SK-N-SH (cell line): Measurements from ENCODE around the gene ATP6V0E2.

Source experiments
- CHD2 ChIP-seq: fragments of 150-350 bp; IDR thresholded peaks from 2 replicates; pipeline ENCODE4 v1.6.1; 2018; ENCODE audit warnings: low read length; ENCODE audit not compliant: partially characterized antibody
- EZH2phosphoT487 ChIP-seq: fragments of 200-600 bp; sonication (generic); IDR thresholded peaks from 2 replicates; pipeline ENCODE4 v1.6.1; 2017; ENCODE audit warnings: low read depth, mixed run types, mild to moderate bottlenecking, antibody characterized with exemption, moderate library complexity, borderline replicate concordance
- FOSL2 ChIP-seq: IDR thresholded peaks from 2 replicates; pipeline ENCODE4 v1.4.0; 2012; ENCODE audit warnings: low read depth, mild to moderate bottlenecking, moderate library complexity, borderline replicate concordance
- FOXM1 ChIP-seq: IDR thresholded peaks from 2 replicates; pipeline ENCODE4 v1.4.0; 2012; ENCODE audit warnings: low read depth, mild to moderate bottlenecking
- GATA2 ChIP-seq: sonication (generic); formaldehyde crosslinking; IDR thresholded peaks from 2 replicates; pipeline ENCODE4 v1.5.0; 2020; ENCODE audit warnings: mild to moderate bottlenecking, missing genetic modification reagents
- POLR2AphosphoS5 ChIP-seq: IDR thresholded peaks from 2 replicates; pipeline ENCODE4 v1.6.1; 2012; ENCODE audit warnings: low read depth, low read length
- RAD21 ChIP-seq: IDR thresholded peaks from 2 replicates; pipeline ENCODE4 v1.6.1; 2012; ENCODE audit warnings: mild to moderate bottlenecking, low read length
- SMC3 ChIP-seq: IDR thresholded peaks from 2 replicates; pipeline ENCODE4 v1.6.1; 2012; ENCODE audit warnings: low read depth, low read length, improper control_type of control experiment
- TAF1 ChIP-seq: IDR thresholded peaks from 2 replicates; pipeline ENCODE4 v1.6.1; 2012; ENCODE audit warnings: low read depth, mild to moderate bottlenecking, low read length, moderate library complexity, borderline replicate concordance
- TF ChIP-seq, protein P1 (sequence below): fragments of 200-600 bp; sonication (generic); IDR thresholded peaks from 2 replicates; pipeline ENCODE4 v1.6.1; 2017; ENCODE audit warnings: antibody characterized with exemption, mild to moderate bottlenecking, moderate library complexity
- TF ChIP-seq, protein P2 (sequence below): IDR thresholded peaks from 2 replicates; pipeline ENCODE4 v1.4.0; 2012; ENCODE audit warnings: low read depth
- TF ChIP-seq, protein P3 (sequence below): IDR thresholded peaks from 2 replicates; pipeline ENCODE4 v1.6.1; 2012; ENCODE audit warnings: mild to moderate bottlenecking, low read depth, low read length, moderate library complexity

DNA sequence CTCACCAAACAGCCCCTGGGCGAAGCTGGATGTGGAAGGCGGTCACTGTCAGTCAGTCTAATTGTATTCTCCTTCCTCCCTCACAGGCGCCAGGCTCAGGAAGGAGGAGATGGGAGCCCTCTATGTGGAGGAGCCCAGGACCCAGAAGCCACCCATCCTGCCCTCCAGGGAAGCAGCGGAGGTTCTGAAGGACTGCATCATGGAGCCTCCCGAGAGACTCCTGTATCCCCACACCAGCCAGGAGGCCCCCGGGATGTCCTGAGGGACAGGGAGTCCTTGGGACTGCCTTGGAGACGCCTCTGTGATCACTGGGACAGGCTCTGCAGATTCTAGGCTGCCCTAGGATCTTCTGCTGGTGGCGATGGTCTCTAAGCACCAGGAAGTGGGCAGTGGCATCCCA, 9.7 kb upstream of the ATP6V0E2 start:
- TF ChIP-seq, protein P1, sequence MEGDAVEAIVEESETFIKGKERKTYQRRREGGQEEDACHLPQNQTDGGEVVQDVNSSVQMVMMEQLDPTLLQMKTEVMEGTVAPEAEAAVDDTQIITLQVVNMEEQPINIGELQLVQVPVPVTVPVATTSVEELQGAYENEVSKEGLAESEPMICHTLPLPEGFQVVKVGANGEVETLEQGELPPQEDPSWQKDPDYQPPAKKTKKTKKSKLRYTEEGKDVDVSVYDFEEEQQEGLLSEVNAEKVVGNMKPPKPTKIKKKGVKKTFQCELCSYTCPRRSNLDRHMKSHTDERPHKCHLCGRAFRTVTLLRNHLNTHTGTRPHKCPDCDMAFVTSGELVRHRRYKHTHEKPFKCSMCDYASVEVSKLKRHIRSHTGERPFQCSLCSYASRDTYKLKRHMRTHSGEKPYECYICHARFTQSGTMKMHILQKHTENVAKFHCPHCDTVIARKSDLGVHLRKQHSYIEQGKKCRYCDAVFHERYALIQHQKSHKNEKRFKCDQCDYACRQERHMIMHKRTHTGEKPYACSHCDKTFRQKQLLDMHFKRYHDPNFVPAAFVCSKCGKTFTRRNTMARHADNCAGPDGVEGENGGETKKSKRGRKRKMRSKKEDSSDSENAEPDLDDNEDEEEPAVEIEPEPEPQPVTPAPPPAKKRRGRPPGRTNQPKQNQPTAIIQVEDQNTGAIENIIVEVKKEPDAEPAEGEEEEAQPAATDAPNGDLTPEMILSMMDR = no peak
- TF ChIP-seq FOSL2 (no peak), FOXM1 (no peak), RAD21 (no peak), GATA2 (no peak), CHD2 (no peak), EZH2phosphoT487 (no peak), TAF1 (no peak), POLR2AphosphoS5 (no peak), SMC3 (no peak)
- TF ChIP-seq, protein P2, sequence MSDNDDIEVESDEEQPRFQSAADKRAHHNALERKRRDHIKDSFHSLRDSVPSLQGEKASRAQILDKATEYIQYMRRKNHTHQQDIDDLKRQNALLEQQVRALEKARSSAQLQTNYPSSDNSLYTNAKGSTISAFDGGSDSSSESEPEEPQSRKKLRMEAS = no peak
- TF ChIP-seq, protein P3, sequence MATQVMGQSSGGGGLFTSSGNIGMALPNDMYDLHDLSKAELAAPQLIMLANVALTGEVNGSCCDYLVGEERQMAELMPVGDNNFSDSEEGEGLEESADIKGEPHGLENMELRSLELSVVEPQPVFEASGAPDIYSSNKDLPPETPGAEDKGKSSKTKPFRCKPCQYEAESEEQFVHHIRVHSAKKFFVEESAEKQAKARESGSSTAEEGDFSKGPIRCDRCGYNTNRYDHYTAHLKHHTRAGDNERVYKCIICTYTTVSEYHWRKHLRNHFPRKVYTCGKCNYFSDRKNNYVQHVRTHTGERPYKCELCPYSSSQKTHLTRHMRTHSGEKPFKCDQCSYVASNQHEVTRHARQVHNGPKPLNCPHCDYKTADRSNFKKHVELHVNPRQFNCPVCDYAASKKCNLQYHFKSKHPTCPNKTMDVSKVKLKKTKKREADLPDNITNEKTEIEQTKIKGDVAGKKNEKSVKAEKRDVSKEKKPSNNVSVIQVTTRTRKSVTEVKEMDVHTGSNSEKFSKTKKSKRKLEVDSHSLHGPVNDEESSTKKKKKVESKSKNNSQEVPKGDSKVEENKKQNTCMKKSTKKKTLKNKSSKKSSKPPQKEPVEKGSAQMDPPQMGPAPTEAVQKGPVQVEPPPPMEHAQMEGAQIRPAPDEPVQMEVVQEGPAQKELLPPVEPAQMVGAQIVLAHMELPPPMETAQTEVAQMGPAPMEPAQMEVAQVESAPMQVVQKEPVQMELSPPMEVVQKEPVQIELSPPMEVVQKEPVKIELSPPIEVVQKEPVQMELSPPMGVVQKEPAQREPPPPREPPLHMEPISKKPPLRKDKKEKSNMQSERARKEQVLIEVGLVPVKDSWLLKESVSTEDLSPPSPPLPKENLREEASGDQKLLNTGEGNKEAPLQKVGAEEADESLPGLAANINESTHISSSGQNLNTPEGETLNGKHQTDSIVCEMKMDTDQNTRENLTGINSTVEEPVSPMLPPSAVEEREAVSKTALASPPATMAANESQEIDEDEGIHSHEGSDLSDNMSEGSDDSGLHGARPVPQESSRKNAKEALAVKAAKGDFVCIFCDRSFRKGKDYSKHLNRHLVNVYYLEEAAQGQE = no peak
